Fibroblast of lung (primary cell): ENCODE results near the gene SRCIN1. TPM values are rescaled to one million over a fixed set of nuclear protein-coding genes. Genes with fewer than 3 reads are reported as not detected.

ENCODE experiments used
- DNase-seq, 2 donors: peaks; one replicate each; pipeline versions ENCODE4 v3.0.0 to v3.0.0-alpha.2; 2010; ENCODE audit warnings: low read depth in 2 of 2
- H2AFZ ChIP-seq: 2 replicates; pipeline ENCODE4 v1.5.1; 2012; ENCODE audit warnings: low read length, control low read depth, inconsistent platforms
- H3K27ac ChIP-seq: 2 replicates; pipeline ENCODE4 v1.5.1; 2011; ENCODE audit warnings: low read length, control low read depth; ENCODE audit not compliant: insufficient read depth
- H3K27me3 ChIP-seq: 2 replicates; pipeline ENCODE4 v1.5.1; 2011; ENCODE audit warnings: mild to moderate bottlenecking, low read length; ENCODE audit not compliant: control insufficient read depth, insufficient read depth
- H3K36me3 ChIP-seq: 2 replicates; pipeline ENCODE4 v1.5.1; 2011; ENCODE audit warnings: low read length; ENCODE audit not compliant: control insufficient read depth, insufficient read depth
- H3K4me1 ChIP-seq: 2 replicates; pipeline ENCODE4 v1.5.1; 2011; ENCODE audit warnings: low read length; ENCODE audit not compliant: control insufficient read depth, insufficient read depth; ENCODE audit errors: extremely low read depth
- H3K4me2 ChIP-seq: 2 replicates; pipeline ENCODE4 v1.5.1; 2011; ENCODE audit warnings: low read length, control low read depth; ENCODE audit not compliant: insufficient read depth; ENCODE audit errors: extremely low read depth
- H3K4me3 ChIP-seq, 4 experiments: fragments of 200-600 bp in 1 of 4; sonication (generic) in 1 of 4; replicated peaks in 1 of 4; 2 replicates each; pipeline ENCODE4 v1.5.1; 2011 to 2016; ENCODE audit warnings: low read length in 4 of 4, low read depth in 3 of 4, mild to moderate bottlenecking in 3 of 4, control low read depth in 2 of 4, inconsistent platforms in 1 of 4, mixed read lengths in 1 of 4; ENCODE audit not compliant: insufficient read depth in 1 of 4; ENCODE audit errors: control extremely low read depth in 1 of 4
- H3K79me2 ChIP-seq: 2 replicates; pipeline ENCODE4 v1.5.1; 2012; ENCODE audit warnings: mild to moderate bottlenecking, low read length, inconsistent platforms; ENCODE audit not compliant: control insufficient read depth, insufficient read depth
- H3K9ac ChIP-seq: 2 replicates; pipeline ENCODE4 v1.5.1; 2011; ENCODE audit warnings: mild to moderate bottlenecking, low read length, control low read depth; ENCODE audit not compliant: insufficient read depth
- H3K9me3 ChIP-seq: 2 replicates; pipeline ENCODE4 v1.5.1; 2012; ENCODE audit warnings: low read depth, low read length; ENCODE audit not compliant: control insufficient read depth, insufficient read depth
- H4K20me1 ChIP-seq: 2 replicates; pipeline ENCODE4 v1.5.1; 2011; ENCODE audit warnings: low read length; ENCODE audit not compliant: control insufficient read depth, insufficient read depth; ENCODE audit errors: extremely low read depth
- CTCF ChIP-seq, 2 donors: IDR thresholded peaks in 1 of 2; conservative IDR thresholded peaks in 1 of 2; 1 replicate in 1 of 2; 2 replicates in 1 of 2; pipeline ENCODE4 v1.5.1; 2011 to 2012; ENCODE audit warnings: low read length in 2 of 2, control low read depth in 1 of 2, inconsistent platforms in 1 of 2, low read depth in 1 of 2, mild to moderate bottlenecking in 1 of 2
- EZH2 ChIP-seq: IDR thresholded peaks from 2 replicates; pipeline ENCODE4 v1.5.1; 2012; ENCODE audit warnings: low read length, control low read depth, mild to moderate bottlenecking; ENCODE audit errors: missing control alignments
- polyA plus RNA-seq, 2 donors: library from polyadenylated mRNA; depleted of rRNA in 1 of 2; stranded (reverse) in 1 of 2; unstranded in 1 of 2; fragments of >200 nt; gene quantifications; 2 replicates each; pipeline ENCODE4 v1.2.1, GENCODE V29; 2011 to 2012; ENCODE audit warnings: missing spikeins in 1 of 2
- total RNA-seq: library from RNA; depleted of rRNA; stranded (reverse); fragments of >200 nt; gene quantifications from 2 replicates; pipeline ENCODE4 v1.2.1, GENCODE V29; 2014

The SRCIN1 gene
- total and polyA plus RNA-seq, 2 donors (not counting 1 experiment from before 2014, with no cell fraction given), result under 0.01 TPM; not detected in 1

- Histone ChIP-seq H3K9me3 (no peaks in the 10 kb centered on the region), H3K4me2 (no peak overlapping the region), H3K27ac (no peak overlapping the region), H3K79me2 (no peaks in the 10 kb centered on the region), H3K9ac (no peak overlapping the region), H3K36me3 (no peaks in the 10 kb centered on the region), H2AFZ (no peak overlapping the region), H3K4me1 (no peaks in the 10 kb centered on the region), H4K20me1 (no peaks in the 10 kb centered on the region), H3K4me3 (no peak overlapping the region), H3K27me3 (peaks cover 26% of the 10 kb centered on the region)
- TF ChIP-seq EZH2 (no peak), CTCF (conservative IDR thresholded peaks at IDR 0.05 in 1 of 2, IDR thresholded peaks at IDR 0.05 in 1 of 2; ENCODE audit: low read depth in 1 of 2, low read length in 2 of 2) (no peak)
- no peak for DNase-seq
Measured at GRCh38 chr17:38583828-38584349, 21.9 kb downstream of the SRCIN1 start.

GRCh38 chr17:38583176-38583575 lies 22.6 kb downstream of the SRCIN1 start:
- Histone ChIP-seq H3K9ac (no peak overlapping the region), H3K4me1 (no peaks in the 10 kb centered on the region), H4K20me1 (no peaks in the 10 kb centered on the region), H3K27ac (no peak overlapping the region), H3K27me3 (peaks cover 28% of the 10 kb centered on the region), H2AFZ (no peak overlapping the region), H3K4me3 (no peak overlapping the region), H3K36me3 (no peaks in the 10 kb centered on the region), H3K9me3 (no peaks in the 10 kb centered on the region), H3K79me2 (no peaks in the 10 kb centered on the region), H3K4me2 (no peak overlapping the region)
- DNase-seq, result no peak
- no peak for TF ChIP-seq EZH2
- no peak for TF ChIP-seq CTCF (conservative IDR thresholded peaks at IDR 0.05 in 1 of 2, IDR thresholded peaks at IDR 0.05 in 1 of 2; ENCODE audit: low read depth in 1 of 2, low read length in 2 of 2)

- Histone ChIP-seq H3K4me2 (no peak overlapping the region), H3K9me3 (no peaks in the 10 kb centered on the region), H3K27ac (no peak overlapping the region), H3K4me1 (no peaks in the 10 kb centered on the region), H3K79me2 (no peaks in the 10 kb centered on the region), H3K36me3 (no peaks in the 10 kb centered on the region), H4K20me1 (no peaks in the 10 kb centered on the region), H3K4me3 (no peak overlapping the region), H2AFZ (no peak overlapping the region), H3K9ac (no peak overlapping the region), H3K27me3 (peaks cover 34% of the 10 kb centered on the region)
- TF ChIP-seq CTCF (conservative IDR thresholded peaks at IDR 0.05 in 1 of 2, IDR thresholded peaks at IDR 0.05 in 1 of 2; ENCODE audit: low read depth in 1 of 2, low read length in 2 of 2) (no peak), EZH2 (no peak)
- no peak for DNase-seq
Measured at GRCh38 chr17:38582069-38582468, 23.7 kb downstream of the SRCIN1 start.
